GM18909 (cell line): ENCODE data around the gene CEMIP.
"Not testable (repeated sequence)": the region's sequence is repeated elsewhere in the genome, so short reads cannot be mapped to it uniquely, and the experiment has no call there.

Experiments used
- ATAC-seq: cut with Tn5 transposase; IDR thresholded peaks from one replicate; pipeline ENCODE4 v1.9.1; 2021; ENCODE audit warnings: mild to moderate bottlenecking; ENCODE audit not compliant: unreplicated experiment, poor library complexity

The CEMIP gene

DNA sequence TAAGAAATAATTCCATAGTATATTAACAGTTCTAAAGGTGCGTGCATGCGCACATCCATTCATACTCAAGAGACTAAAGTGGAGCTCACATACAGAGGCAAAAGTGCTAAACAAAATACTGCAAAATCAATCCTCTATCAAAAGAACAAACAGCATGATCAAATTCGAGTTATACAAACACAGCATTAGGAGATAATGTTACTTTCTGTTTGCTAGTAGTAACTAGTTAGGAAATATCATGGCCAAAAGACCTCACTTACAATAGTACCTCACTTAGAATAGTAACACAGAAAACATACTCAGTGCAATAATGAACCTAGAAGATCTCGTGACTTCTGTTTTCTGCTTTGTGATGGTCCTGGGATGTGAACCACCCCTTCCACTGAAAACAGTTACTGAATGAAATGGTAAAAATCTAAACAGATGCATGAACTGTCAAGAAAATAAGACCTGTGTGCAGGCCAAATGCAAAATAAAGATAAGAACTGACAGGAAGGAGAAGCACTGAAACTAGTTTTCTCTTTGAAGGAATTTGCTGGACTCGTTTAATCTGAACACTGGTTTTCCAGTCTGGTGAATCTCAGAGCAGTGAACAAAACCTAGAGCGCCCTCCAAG, 20.9 kb upstream of the CEMIP start:
- no peak for ATAC-seq

- ATAC-seq = no peak
Measured at GRCh38 chr15:80760960-80761359, 18.2 kb upstream of the CEMIP start.

GRCh38 chr15:80761754-80762153, 17.4 kb upstream of the CEMIP start:
- no peak for ATAC-seq

GRCh38 chr15:80763235-80763634, 15.9 kb upstream of the CEMIP start:
- ATAC-seq = not testable (repeated sequence)

- no peak for ATAC-seq
Measured at GRCh38 chr15:80764535-80764934, 14.6 kb upstream of the CEMIP start.

GRCh38 chr15:80766275-80766674, 12.9 kb upstream of the CEMIP start:
- ATAC-seq = no peak

GRCh38 chr15:80768158-80768557, 11.0 kb upstream of the CEMIP start:
- ATAC-seq = no peak

GRCh38 chr15:80769153-80769828, 9.9 kb upstream of the CEMIP start:
- no peak for ATAC-seq

- ATAC-seq = no peak
Measured at GRCh38 chr15:80769829-80770705, 9.1 kb upstream of the CEMIP start.

- no peak for ATAC-seq
Measured at GRCh38 chr15:80773122-80773551, 6.0 kb upstream of the CEMIP start.

- no peak for ATAC-seq
Measured at GRCh38 chr15:80773792-80774352, 5.3 kb upstream of the CEMIP start.

GRCh38 chr15:80774486-80774885, 4.7 kb upstream of the CEMIP start:
- no peak for ATAC-seq

GRCh38 chr15:80775338-80775737, 3.8 kb upstream of the CEMIP start:
- no peak for ATAC-seq

DNA sequence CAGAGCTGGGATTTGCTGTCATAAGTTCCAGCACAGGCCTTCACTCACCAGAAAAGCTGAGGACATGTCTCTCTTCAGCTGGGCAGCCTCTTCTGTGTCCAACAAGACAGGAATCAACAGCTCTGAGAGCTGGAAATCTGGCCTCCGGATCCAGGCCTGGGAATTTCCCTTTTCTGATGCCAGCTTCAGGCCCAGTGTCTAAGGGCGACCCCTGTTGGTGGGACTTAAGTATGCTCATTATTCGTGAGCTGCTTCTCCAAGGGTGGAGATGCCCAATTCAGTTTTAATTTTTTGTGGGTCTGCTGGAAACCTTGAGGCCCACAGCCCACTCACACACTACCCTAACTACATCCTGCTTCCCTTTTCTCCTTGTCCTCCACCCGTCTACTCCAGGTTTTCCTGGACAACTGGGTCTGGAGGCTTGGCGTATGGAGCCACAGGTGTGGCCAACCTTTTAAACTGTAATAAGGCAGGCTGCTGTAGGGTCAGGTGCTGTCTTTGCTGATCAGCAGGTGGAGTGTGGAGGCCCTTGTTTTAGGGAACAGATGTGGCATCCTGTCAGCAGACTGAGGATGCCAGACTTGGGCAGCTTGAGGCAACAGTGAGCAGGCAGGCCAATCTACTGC, 2.6 kb upstream of the CEMIP start:
- ATAC-seq = no peak

DNA sequence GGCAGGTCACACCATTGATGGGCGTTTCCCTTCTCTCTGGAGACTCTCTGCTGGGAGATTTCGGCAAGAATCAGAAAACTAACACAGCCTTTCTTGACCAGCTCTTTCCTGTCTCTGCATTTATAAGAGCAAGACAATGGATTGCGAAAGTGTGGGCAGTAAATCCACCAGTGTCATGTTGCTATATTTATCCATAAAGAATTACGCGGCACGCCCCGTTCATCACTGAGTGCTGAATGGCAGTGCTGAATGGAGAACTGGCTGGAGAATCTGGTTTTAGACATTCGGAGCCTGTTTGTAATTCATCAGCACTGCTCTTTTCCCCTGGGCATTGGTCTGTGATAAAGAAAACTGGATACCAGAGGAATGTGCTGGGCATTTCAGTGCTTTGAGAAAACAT, 2.0 kb upstream of the CEMIP start:
- no peak for ATAC-seq

DNA sequence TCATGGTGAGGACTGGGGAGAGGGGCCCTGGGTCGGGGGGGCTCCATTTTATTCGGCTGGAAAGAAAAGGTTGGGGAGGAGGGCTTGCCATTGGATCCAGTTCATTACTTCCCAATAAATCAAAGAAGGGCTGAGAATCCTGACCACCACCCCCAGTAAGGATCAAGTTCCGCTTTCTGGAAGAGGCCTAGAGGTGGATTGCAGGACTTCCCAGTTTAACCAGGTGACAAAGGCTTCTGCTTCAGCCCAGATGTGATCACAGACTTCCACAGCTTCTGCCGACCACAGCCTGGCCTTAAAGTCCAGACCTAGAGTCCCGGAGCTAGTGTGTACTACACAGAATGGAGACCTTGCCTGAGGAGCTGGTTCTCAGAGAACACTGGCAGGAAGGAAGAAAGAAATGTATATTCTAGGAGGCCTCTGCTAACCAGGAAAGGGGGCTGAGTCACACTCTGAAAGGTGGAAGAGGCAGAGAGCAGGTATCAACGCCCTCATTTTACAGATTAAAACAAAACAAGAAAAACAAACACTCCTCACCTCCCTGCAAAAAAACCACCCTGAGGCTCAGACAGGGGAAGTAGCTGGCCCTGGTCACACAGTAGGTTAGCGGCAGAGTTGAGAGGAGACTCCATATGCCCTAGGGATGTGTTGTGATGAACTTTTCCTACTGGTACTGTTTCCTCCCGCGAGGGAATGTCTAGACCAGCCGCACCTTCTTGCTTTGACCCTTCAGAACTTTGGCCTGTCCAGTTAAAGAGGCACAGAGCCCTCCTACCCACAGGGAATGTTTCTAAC, 1.1 kb upstream of the CEMIP start:
- ATAC-seq = no peak

DNA sequence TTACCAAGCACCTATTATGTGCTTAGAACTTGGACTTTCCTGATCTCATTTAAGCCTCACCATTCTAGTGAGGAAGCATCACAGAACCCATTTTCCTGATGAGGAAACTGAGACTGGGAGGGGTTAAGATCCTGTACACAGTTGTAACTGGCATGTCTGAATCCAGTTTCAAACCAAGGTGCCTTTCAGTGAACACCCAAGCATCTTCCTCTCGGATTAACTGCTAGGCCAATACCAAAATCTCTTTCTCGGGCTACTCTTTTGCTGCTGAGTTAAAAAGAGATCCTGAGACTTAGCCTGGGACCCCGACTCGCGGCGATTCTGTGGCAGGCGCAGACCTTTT, 578 bp upstream of the CEMIP start:
- ATAC-seq = no peak

DNA sequence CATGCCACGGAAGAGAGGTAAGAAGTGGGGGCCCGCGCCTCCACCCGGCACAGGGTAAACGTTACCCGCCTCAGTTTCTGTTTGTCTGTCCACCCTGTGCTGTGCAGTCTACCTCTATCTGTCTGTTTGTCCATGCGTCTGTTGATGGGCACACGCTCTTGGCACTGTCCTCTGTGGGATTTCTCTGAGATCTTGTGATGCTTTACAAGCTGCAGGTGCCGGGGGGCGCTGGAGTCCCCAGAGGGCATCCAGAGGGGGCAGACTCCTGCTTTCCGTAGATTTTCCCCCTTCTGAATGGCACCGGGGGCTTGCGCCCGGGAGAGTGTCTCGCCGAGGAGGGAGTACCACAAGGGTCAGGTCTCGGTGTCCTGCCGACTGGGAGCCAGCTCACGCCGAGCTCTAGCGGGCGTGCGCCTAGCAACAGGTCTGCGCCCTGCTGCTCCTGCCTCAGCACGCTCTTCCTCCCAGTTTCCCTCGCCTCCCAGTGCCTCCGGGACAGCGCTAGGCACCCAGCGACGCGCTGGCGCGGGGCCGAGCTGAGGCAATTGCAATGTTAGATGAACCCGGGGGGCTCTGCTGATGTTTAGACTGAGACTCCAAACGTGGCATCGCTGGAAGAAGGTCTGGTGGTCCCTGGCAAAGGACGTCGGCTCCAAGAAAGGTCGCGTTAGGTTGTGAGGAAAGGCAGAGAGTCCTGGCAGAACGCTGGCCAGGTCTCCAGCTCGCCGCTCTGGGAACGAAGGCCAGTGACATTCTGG, 667 bp downstream of the CEMIP start:
- no peak for ATAC-seq
